SU-DHL-6 (cell line): Measurements from ENCODE around the gene AKAP6.

Experiments
- H2AFZ ChIP-seq: fragments of 200-600 bp; sonication (generic); 2 replicates; pipeline ENCODE4 v1.6.1; 2014; ENCODE audit warnings: low read depth, mild to moderate bottlenecking, moderate library complexity, mixed read lengths, antibody characterized with exemption, low read length; ENCODE audit not compliant: severe bottlenecking
- H3F3A ChIP-seq: fragments of 200-600 bp; shearing (Covaris generic); 2 replicates; pipeline ENCODE4 v1.6.0; 2016; ENCODE audit warnings: antibody characterized with exemption, mild to moderate bottlenecking; ENCODE audit not compliant: insufficient read depth
- H3K27ac ChIP-seq: fragments of 200-600 bp; sonication (generic); 2 replicates; pipeline ENCODE4 v1.5.1; 2016; ENCODE audit warnings: low read depth, mild to moderate bottlenecking, low read length, moderate library complexity, mixed read lengths
- H3K27me3 ChIP-seq: fragments of 200-600 bp; sonication (generic), shearing (Covaris generic); 2 replicates; pipeline ENCODE4 v1.6.0; 2014; ENCODE audit warnings: mild to moderate bottlenecking, low read length
- H3K36me3 ChIP-seq: fragments of 200-600 bp; sonication (generic); 2 replicates; pipeline ENCODE4 v1.6.1; 2014; ENCODE audit warnings: mild to moderate bottlenecking, low read length, mixed read lengths
- H3K4me2 ChIP-seq: fragments of 300-600, 200-600 bp; shearing (Covaris generic), sonication (generic); 2 replicates; pipeline ENCODE4 v1.6.0; 2014; ENCODE audit warnings: low read length, low read depth, mild to moderate bottlenecking; ENCODE audit not compliant: poor library complexity, severe bottlenecking
- H3K4me3 ChIP-seq: fragments of 200-600 bp; sonication (generic); 2 replicates; pipeline ENCODE4 v1.5.1; 2014; ENCODE audit warnings: antibody characterized with exemption, low read length, mild to moderate bottlenecking, mixed read lengths; ENCODE audit not compliant: insufficient read depth, poor library complexity, severe bottlenecking
- H3K79me2 ChIP-seq: fragments of 200-600 bp; sonication (generic); 2 replicates; pipeline ENCODE4 v1.6.1; 2014; ENCODE audit warnings: mild to moderate bottlenecking, low read length, moderate library complexity; ENCODE audit not compliant: insufficient read depth
- H3K9ac ChIP-seq: fragments of 200-600 bp; sonication (generic); 2 replicates; pipeline ENCODE4 v1.7.0; 2014; ENCODE audit warnings: mild to moderate bottlenecking, low read length
- H3K9me2 ChIP-seq: fragments of 200-600 bp; sonication (generic); replicated peaks from 2 replicates; pipeline ENCODE4 v1.6.1; 2014; ENCODE audit warnings: low read length; ENCODE audit not compliant: insufficient read depth
- H3K9me3 ChIP-seq: fragments of 200-600 bp; sonication (generic); 2 replicates; pipeline ENCODE4 v1.6.1; 2014; ENCODE audit warnings: low read length, mixed read lengths; ENCODE audit not compliant: insufficient read depth
- H4K20me1 ChIP-seq: fragments of 200-600 bp; sonication (generic); 2 replicates; pipeline ENCODE4 v1.6.1; 2014; ENCODE audit warnings: low read depth, mild to moderate bottlenecking, antibody characterized with exemption, low read length, moderate library complexity, mixed read lengths
- CTCF ChIP-seq: fragments of 200-600 bp; sonication (generic); IDR thresholded peaks from one replicate; pipeline ENCODE4 v1.5.1; 2017; ENCODE audit warnings: antibody characterized with exemption, mild to moderate bottlenecking, low read length, moderate library complexity; ENCODE audit not compliant: insufficient read depth, poor library complexity, severe bottlenecking
- EZH2phosphoT487 ChIP-seq: fragments of 200-600 bp; sonication (generic), shearing (Covaris generic); conservative IDR thresholded peaks from 2 replicates; pipeline ENCODE4 v1.6.1; 2018; ENCODE audit warnings: mild to moderate bottlenecking, antibody characterized with exemption, low read length, moderate library complexity, mixed read lengths

The AKAP6 gene

GRCh38 chr14:32313844-32314376 lies 15.2 kb upstream of the AKAP6 start:
- TF ChIP-seq EZH2phosphoT487 = no peak
- TF ChIP-seq CTCF = no peak
- Histone ChIP-seq H3K4me3 (no peak overlapping the region), H3K9me3 (no peaks in the 10 kb centered on the region), H3K9me2 (no peaks in the 10 kb centered on the region), H3K4me2 (no peak overlapping the region), H3K79me2 (no peaks in the 10 kb centered on the region), H4K20me1 (no peaks in the 10 kb centered on the region), H3K36me3 (no peaks in the 10 kb centered on the region), H2AFZ (no peak overlapping the region), H3F3A (no peaks in the 10 kb centered on the region), H3K27ac (no peak overlapping the region), H3K27me3 (no peaks in the 10 kb centered on the region), H3K9ac (no peak overlapping the region)

- TF ChIP-seq EZH2phosphoT487 (no peak), CTCF (no peak)
- H3K27me3 ChIP-seq = no peaks in the 10 kb centered on the region
- no peak overlapping the region for H2AFZ ChIP-seq
- H3K9me2 ChIP-seq = no peaks in the 10 kb centered on the region
- H3K36me3 ChIP-seq = no peaks in the 10 kb centered on the region
- H3F3A ChIP-seq = no peaks in the 10 kb centered on the region
- no peak overlapping the region for H3K4me2 ChIP-seq
- H3K4me3 ChIP-seq = no peak overlapping the region
- H3K9me3 ChIP-seq = no peaks in the 10 kb centered on the region
- no peak overlapping the region for H3K9ac ChIP-seq
- H4K20me1 ChIP-seq = no peaks in the 10 kb centered on the region
- H3K79me2 ChIP-seq = no peaks in the 10 kb centered on the region
- no peak overlapping the region for H3K27ac ChIP-seq
These were observed 10.9 kb upstream of the AKAP6 start for GRCh38 chr14:32318087-32318795.

GRCh38 chr14:32319368-32320049 lies 9.6 kb upstream of the AKAP6 start:
- no peaks in the 10 kb centered on the region for H3K36me3 ChIP-seq
- H3F3A ChIP-seq = no peaks in the 10 kb centered on the region
- no peak overlapping the region for H3K4me3 ChIP-seq
- no peak overlapping the region for H3K4me2 ChIP-seq
- H4K20me1 ChIP-seq = no peaks in the 10 kb centered on the region
- TF ChIP-seq CTCF (no peak), EZH2phosphoT487 (no peak)
- H3K9ac ChIP-seq = no peak overlapping the region
- no peaks in the 10 kb centered on the region for H3K9me2 ChIP-seq
- no peak overlapping the region for H2AFZ ChIP-seq
- no peaks in the 10 kb centered on the region for H3K9me3 ChIP-seq
- H3K27ac ChIP-seq = no peak overlapping the region
- no peaks in the 10 kb centered on the region for H3K79me2 ChIP-seq
- no peaks in the 10 kb centered on the region for H3K27me3 ChIP-seq
